Fibroblast of pulmonary artery (primary cell): ENCODE data around the gene ADARB2.

Source experiments
- DNase-seq: peaks from one replicate; pipeline ENCODE4 v3.0.0-alpha.2; 2010; ENCODE audit warnings: low read depth
- H3K4me3 ChIP-seq: replicated peaks from 2 replicates; pipeline ENCODE4 v1.5.1; 2011; ENCODE audit warnings: low read depth, mild to moderate bottlenecking, control low read depth, low read length, moderate library complexity
- CTCF ChIP-seq: IDR thresholded peaks from 2 replicates; pipeline ENCODE4 v1.5.1; 2011; ENCODE audit warnings: mild to moderate bottlenecking, control low read depth, low read length, inconsistent platforms; ENCODE audit errors: missing control alignments

Gene ADARB2

GRCh38 chr10:1191752-1192151 lies 545.6 kb downstream of the ADARB2 start:
- DNase-seq: no peak
- no peak overlapping the region for H3K4me3 ChIP-seq
- TF ChIP-seq CTCF: no peak

- no peak overlapping the region for H3K4me3 ChIP-seq
- DNase-seq: no peak
- TF ChIP-seq CTCF: no peak
Measured at GRCh38 chr10:1190791-1191490, 546.4 kb downstream of the ADARB2 start.

DNA sequence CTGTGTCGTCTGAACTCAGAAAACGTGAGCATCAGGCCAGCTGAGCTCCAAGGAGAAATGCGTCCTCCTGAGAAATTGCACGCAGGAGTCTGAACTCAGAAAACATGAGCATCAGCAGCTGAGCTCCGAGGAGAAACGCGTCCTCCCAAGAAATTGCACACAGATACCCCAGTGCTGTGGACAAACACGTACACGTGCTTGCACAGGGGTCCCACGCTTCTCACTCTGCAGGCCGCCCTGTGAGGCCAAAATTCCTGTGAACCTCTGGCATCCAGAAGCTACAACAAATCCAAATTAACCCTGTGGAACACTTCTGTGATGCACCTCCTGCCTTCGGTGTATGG lies 547.3 kb downstream of the ADARB2 start:
- no peak for DNase-seq
- H3K4me3 ChIP-seq: no peak overlapping the region
- no peak for TF ChIP-seq CTCF

GRCh38 chr10:1189166-1190051 lies 547.9 kb downstream of the ADARB2 start:
- DNase-seq: no peak
- H3K4me3 ChIP-seq: no peak overlapping the region
- no peak for TF ChIP-seq CTCF

GRCh38 chr10:1188558-1189135 lies 548.7 kb downstream of the ADARB2 start:
- TF ChIP-seq CTCF: no peak
- H3K4me3 ChIP-seq: no peak overlapping the region
- DNase-seq: no peak

GRCh38 chr10:1187855-1188557 lies 549.3 kb downstream of the ADARB2 start:
- no peak for DNase-seq
- TF ChIP-seq CTCF: no peak
- no peak overlapping the region for H3K4me3 ChIP-seq
